HepG2 (cell line): ENCODE results near the gene GSTK1. TPM values are rescaled to one million over a fixed set of nuclear protein-coding genes. Genes with fewer than 3 reads are reported as not detected.

Source experiments
- ADNP ChIP-seq: sonication (generic); formaldehyde crosslinking; IDR thresholded peaks from 2 replicates; pipeline ENCODE4 v1.4.0; 2020; ENCODE audit warnings: missing genetic modification reagents
- CBFB ChIP-seq: sonication (generic); formaldehyde crosslinking; IDR thresholded peaks from 2 replicates; pipeline ENCODE4 v1.4.0; 2020; ENCODE audit warnings: missing genetic modification reagents
- HNRNPH1 ChIP-seq: fragments of 200-400 bp; formaldehyde crosslinking; optimal IDR thresholded peaks from 2 replicates; pipeline ENCODE3; 2017; ENCODE audit warnings: mild to moderate bottlenecking, low read depth, low read length
- KDM1A ChIP-seq: IDR thresholded peaks from 2 replicates; pipeline ENCODE4 v1.6.1; 2016; ENCODE audit warnings: missing compliant biosample characterization
- MXD4 ChIP-seq: IDR thresholded peaks from 2 replicates; pipeline ENCODE4 v1.6.1; 2016; ENCODE audit warnings: mild to moderate bottlenecking, missing biosample characterization, missing genetic modification reagents
- RFX3 ChIP-seq: IDR thresholded peaks from 2 replicates; pipeline ENCODE4 v1.6.1; 2016; ENCODE audit warnings: missing biosample characterization, missing genetic modification reagents
- RFXAP ChIP-seq: sonication (generic); formaldehyde crosslinking; IDR thresholded peaks from 2 replicates; pipeline ENCODE4 v1.4.0; 2020; ENCODE audit warnings: missing genetic modification reagents, borderline replicate concordance
- SIN3A ChIP-seq: IDR thresholded peaks from 2 replicates; pipeline ENCODE4 v1.6.1; 2011; ENCODE audit warnings: low read depth, mild to moderate bottlenecking, control low read depth, low read length, borderline replicate concordance
- SRSF1 ChIP-seq: fragments of 200-400 bp; formaldehyde crosslinking; optimal IDR thresholded peaks from 2 replicates; pipeline ENCODE3; 2017; ENCODE audit warnings: mild to moderate bottlenecking, low read depth, low read length, moderate library complexity
- XRCC5 ChIP-seq: fragments of 200-400 bp; formaldehyde crosslinking; optimal IDR thresholded peaks from 2 replicates; pipeline ENCODE3; 2017; ENCODE audit warnings: mild to moderate bottlenecking, low read length
- ZBTB38 ChIP-seq: sonication (generic); formaldehyde crosslinking; IDR thresholded peaks from 2 replicates; pipeline ENCODE4 v1.5.1; 2020; ENCODE audit warnings: mild to moderate bottlenecking, missing genetic modification reagents
- ZFP62 ChIP-seq: sonication (generic); formaldehyde crosslinking; IDR thresholded peaks from 2 replicates; pipeline ENCODE4 v1.4.0; 2020; ENCODE audit warnings: missing genetic modification reagents
- ZFYVE20 ChIP-seq: sonication (generic); formaldehyde crosslinking; IDR thresholded peaks from 2 replicates; pipeline ENCODE4 v1.8.0; 2023; ENCODE audit warnings: low read depth, mild to moderate bottlenecking, moderate library complexity, missing genetic modification reagents, borderline replicate concordance
- ZNF225 ChIP-seq: sonication (generic); formaldehyde crosslinking; IDR thresholded peaks from 2 replicates; pipeline ENCODE4 v1.4.0; 2020; ENCODE audit warnings: mild to moderate bottlenecking, missing genetic modification reagents
- ZNF326 ChIP-seq: sonication (generic); formaldehyde crosslinking; IDR thresholded peaks from 2 replicates; pipeline ENCODE4 v1.4.0; 2020; ENCODE audit warnings: missing genetic modification reagents, borderline replicate concordance
- ZSCAN20 ChIP-seq: sonication (generic); formaldehyde crosslinking; IDR thresholded peaks from 2 replicates; pipeline ENCODE4 v1.4.0; 2020; ENCODE audit warnings: missing genetic modification reagents, mild to moderate bottlenecking, borderline replicate concordance
- polyA plus RNA-seq, 8 experiments: library from polyadenylated mRNA; depleted of rRNA in 3 of 8; stranded (reverse) in 7 of 8; unstranded in 1 of 8; fragments of >200 nt; fragmentation: Illumina TruSeq in 4 of 8; extraction: Trizol in 4 of 8; gene quantifications; 2 replicates each; pipeline versions ENCODE4 v1.2.1 to v1.2.3, GENCODE V29; 2011 to 2016; ENCODE audit warnings: low read depth in 4 of 8, missing spikeins in 1 of 8, mixed read lengths in 1 of 8; ENCODE audit not compliant: insufficient read depth in 1 of 8
- total RNA-seq, 5 experiments: library from RNA; depleted of rRNA; stranded (reverse); fragments of >200 nt; fragmentation: Illumina TruSeq; extraction: Trizol; gene quantifications; 2 replicates each; pipeline ENCODE4 v1.2.3, GENCODE V29; 2016; ENCODE audit warnings: low read depth in 1 of 5
- TF ChIP-seq, protein P1 (sequence below): sonication (generic); formaldehyde crosslinking; IDR thresholded peaks from 2 replicates; pipeline ENCODE4 v1.4.0; 2020; ENCODE audit warnings: mild to moderate bottlenecking, missing genetic modification reagents
- TF ChIP-seq, protein P2 (sequence below): sonication (generic); formaldehyde crosslinking; IDR thresholded peaks from 2 replicates; pipeline ENCODE4 v1.5.1; 2020; ENCODE audit warnings: mild to moderate bottlenecking, missing genetic modification reagents, borderline replicate concordance
- TF ChIP-seq, protein P3 (sequence below): sonication (generic); formaldehyde crosslinking; IDR thresholded peaks from 2 replicates; pipeline ENCODE4 v1.4.0; 2020; ENCODE audit warnings: missing genetic modification reagents
- TF ChIP-seq, protein P4 (sequence below): sonication (generic); formaldehyde crosslinking; IDR thresholded peaks from 2 replicates; pipeline ENCODE4 v1.4.0; 2020; ENCODE audit warnings: missing genetic modification reagents

The GSTK1 gene
- total and polyA plus RNA-seq, 2 of the 13 experiments (the other 11 are each of a cell fraction or from before 2014, with no cell fraction given), result 64.6 to 92.1 TPM

DNA sequence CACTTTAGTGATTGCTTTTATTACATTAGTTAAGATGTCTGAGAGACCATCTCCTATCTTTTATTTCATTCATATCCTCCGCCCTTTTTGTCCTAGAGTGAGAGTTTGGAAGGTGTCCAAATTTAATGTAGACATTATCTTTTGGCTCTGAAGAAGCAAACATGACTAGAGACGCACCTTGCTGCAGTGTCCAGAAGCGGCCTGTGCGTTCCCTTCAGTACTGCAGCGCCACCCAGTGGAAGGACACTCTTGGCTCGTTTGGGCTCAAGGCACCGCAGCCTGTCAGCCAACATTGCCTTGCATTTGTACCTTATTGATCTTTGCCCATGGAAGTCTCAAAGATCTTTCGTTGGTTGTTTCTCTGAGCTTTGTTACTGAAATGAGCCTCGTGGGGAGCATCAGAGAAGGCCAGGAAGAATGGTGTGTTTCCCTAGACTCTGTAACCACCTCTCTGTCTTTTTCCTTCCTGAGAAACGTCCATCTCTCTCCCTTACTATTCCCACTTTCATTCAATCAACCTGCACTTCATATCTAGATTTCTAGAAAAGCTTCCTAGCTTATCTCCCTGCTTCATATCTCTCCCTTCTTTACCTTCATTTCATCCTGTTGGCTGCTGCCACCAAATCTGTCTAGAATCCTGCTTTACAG, 42.3 kb downstream of the GSTK1 start (continued):
- TF ChIP-seq, protein P1, sequence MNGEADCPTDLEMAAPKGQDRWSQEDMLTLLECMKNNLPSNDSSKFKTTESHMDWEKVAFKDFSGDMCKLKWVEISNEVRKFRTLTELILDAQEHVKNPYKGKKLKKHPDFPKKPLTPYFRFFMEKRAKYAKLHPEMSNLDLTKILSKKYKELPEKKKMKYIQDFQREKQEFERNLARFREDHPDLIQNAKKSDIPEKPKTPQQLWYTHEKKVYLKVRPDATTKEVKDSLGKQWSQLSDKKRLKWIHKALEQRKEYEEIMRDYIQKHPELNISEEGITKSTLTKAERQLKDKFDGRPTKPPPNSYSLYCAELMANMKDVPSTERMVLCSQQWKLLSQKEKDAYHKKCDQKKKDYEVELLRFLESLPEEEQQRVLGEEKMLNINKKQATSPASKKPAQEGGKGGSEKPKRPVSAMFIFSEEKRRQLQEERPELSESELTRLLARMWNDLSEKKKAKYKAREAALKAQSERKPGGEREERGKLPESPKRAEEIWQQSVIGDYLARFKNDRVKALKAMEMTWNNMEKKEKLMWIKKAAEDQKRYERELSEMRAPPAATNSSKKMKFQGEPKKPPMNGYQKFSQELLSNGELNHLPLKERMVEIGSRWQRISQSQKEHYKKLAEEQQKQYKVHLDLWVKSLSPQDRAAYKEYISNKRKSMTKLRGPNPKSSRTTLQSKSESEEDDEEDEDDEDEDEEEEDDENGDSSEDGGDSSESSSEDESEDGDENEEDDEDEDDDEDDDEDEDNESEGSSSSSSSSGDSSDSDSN (CRISPR knock-in tag), result no peak
- TF ChIP-seq RFX3 (CRISPR knock-in tag), result no peak
- TF ChIP-seq, protein P2, sequence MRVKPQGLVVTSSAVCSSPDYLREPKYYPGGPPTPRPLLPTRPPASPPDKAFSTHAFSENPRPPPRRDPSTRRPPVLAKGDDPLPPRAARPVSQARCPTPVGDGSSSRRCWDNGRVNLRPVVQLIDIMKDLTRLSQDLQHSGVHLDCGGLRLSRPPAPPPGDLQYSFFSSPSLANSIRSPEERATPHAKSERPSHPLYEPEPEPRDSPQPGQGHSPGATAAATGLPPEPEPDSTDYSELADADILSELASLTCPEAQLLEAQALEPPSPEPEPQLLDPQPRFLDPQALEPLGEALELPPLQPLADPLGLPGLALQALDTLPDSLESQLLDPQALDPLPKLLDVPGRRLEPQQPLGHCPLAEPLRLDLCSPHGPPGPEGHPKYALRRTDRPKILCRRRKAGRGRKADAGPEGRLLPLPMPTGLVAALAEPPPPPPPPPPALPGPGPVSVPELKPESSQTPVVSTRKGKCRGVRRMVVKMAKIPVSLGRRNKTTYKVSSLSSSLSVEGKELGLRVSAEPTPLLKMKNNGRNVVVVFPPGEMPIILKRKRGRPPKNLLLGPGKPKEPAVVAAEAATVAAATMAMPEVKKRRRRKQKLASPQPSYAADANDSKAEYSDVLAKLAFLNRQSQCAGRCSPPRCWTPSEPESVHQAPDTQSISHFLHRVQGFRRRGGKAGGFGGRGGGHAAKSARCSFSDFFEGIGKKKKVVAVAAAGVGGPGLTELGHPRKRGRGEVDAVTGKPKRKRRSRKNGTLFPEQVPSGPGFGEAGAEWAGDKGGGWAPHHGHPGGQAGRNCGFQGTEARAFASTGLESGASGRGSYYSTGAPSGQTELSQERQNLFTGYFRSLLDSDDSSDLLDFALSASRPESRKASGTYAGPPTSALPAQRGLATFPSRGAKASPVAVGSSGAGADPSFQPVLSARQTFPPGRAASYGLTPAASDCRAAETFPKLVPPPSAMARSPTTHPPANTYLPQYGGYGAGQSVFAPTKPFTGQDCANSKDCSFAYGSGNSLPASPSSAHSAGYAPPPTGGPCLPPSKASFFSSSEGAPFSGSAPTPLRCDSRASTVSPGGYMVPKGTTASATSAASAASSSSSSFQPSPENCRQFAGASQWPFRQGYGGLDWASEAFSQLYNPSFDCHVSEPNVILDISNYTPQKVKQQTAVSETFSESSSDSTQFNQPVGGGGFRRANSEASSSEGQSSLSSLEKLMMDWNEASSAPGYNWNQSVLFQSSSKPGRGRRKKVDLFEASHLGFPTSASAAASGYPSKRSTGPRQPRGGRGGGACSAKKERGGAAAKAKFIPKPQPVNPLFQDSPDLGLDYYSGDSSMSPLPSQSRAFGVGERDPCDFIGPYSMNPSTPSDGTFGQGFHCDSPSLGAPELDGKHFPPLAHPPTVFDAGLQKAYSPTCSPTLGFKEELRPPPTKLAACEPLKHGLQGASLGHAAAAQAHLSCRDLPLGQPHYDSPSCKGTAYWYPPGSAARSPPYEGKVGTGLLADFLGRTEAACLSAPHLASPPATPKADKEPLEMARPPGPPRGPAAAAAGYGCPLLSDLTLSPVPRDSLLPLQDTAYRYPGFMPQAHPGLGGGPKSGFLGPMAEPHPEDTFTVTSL, result no peak
- TF ChIP-seq SRSF1, result no peak
- TF ChIP-seq, protein P3, sequence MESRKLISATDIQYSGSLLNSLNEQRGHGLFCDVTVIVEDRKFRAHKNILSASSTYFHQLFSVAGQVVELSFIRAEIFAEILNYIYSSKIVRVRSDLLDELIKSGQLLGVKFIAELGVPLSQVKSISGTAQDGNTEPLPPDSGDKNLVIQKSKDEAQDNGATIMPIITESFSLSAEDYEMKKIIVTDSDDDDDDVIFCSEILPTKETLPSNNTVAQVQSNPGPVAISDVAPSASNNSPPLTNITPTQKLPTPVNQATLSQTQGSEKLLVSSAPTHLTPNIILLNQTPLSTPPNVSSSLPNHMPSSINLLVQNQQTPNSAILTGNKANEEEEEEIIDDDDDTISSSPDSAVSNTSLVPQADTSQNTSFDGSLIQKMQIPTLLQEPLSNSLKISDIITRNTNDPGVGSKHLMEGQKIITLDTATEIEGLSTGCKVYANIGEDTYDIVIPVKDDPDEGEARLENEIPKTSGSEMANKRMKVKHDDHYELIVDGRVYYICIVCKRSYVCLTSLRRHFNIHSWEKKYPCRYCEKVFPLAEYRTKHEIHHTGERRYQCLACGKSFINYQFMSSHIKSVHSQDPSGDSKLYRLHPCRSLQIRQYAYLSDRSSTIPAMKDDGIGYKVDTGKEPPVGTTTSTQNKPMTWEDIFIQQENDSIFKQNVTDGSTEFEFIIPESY, result peak; percentile 82
- TF ChIP-seq ZNF326, result no peak
- no peak for TF ChIP-seq ZNF225 (CRISPR knock-in tag)
- TF ChIP-seq KDM1A, result no peak
- TF ChIP-seq, protein P4, sequence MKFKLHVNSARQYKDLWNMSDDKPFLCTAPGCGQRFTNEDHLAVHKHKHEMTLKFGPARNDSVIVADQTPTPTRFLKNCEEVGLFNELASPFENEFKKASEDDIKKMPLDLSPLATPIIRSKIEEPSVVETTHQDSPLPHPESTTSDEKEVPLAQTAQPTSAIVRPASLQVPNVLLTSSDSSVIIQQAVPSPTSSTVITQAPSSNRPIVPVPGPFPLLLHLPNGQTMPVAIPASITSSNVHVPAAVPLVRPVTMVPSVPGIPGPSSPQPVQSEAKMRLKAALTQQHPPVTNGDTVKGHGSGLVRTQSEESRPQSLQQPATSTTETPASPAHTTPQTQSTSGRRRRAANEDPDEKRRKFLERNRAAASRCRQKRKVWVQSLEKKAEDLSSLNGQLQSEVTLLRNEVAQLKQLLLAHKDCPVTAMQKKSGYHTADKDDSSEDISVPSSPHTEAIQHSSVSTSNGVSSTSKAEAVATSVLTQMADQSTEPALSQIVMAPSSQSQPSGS, result no peak
- no peak for TF ChIP-seq HNRNPH1
- TF ChIP-seq ZFP62 (CRISPR knock-in tag), result no peak
- no peak for TF ChIP-seq SIN3A
- no peak for TF ChIP-seq ADNP
- no peak for TF ChIP-seq MXD4 (CRISPR knock-in tag)
- no peak for TF ChIP-seq RFXAP
- no peak for TF ChIP-seq ZFYVE20 (CRISPR knock-in tag)
- TF ChIP-seq ZSCAN20 (CRISPR knock-in tag), result no peak
- TF ChIP-seq XRCC5, result peak; percentile 19
- no peak for TF ChIP-seq CBFB (CRISPR knock-in tag)
- TF ChIP-seq ZBTB38 (CRISPR knock-in tag), result peak; percentile 91
